ENCODE results near the gene ATF4. TPM values are rescaled to one million over a fixed set of nuclear protein-coding genes. Genes with fewer than 3 reads are reported as not detected.
"Not testable (repeated sequence)": the region's sequence is repeated elsewhere in the genome, so short reads cannot be mapped to it uniquely, and the experiment has no call there.

The ATF4 gene
- total and polyA plus RNA-seq, 4 experiments from 2014 or later, result 44.4 to 278 (median 187) TPM

DNA sequence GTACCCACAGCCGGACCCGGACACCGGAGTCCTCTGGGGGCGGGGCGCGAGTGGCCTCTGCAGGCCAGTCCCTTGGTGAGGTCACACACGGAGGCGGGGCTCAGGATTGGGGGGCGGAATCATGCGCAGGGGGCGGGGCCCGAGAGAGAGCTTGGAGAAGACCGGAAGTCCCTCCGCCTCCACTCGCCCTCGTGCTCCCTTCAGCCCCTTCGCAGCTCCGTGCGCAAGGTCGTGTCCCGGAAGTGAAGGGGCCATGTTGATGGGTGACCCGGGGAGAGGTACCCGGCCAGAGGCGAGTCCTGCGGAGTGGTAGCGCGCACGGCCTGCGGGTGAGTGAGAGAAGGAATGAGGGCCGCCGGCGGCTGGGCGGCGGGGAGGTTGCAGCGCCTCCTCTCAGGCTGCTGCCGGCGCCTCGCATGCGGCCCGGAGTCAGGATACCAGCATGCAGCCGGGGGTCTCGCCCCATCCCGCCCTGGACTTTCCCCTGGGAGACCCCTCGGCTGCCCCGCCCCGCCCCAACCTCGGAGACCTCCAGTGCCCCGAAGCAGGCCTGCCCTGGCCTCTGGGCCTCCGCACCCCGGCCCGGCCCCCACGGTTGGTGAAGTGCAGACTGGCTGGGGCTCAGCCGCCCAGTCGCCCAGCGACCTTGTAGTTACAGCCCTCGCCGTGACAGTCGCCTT lies 18.1 kb upstream of the ATF4 start, which contains the start of gene MIEF1:
TSS of gene MIEF1 (plus strand) at position 182 of the 680 bp plus-strand sequence. CDS start 9,005 bp downstream, outside the sequence.
- POLR2A ChIA-PET (ENCODE audit: partially characterized antibody), result interaction anchor here (0.7 to 5.5 kb wide), 16 partner anchors 9 to 675 kb away, joined by 3 to 125 read pairs (median 7); partner anchors contain the start of genes ATF4, RPL3, RPS19BP1 and TAB1
- intact Hi-C loops (cut with micrococcal nuclease), result loop anchor here (1.0 to 2.0 kb wide), 3 partner anchors 18 to 103 kb away; partner anchors contain the start of genes ATF4, RPS19BP1 and TAB1
- no peaks in the 10 kb centered on the region for H3K27me3 ChIP-seq (ENCODE audit: insufficient read depth, low read length)
- H3K36me3 ChIP-seq (ENCODE audit: insufficient read depth, low read length), result peaks cover 32% of the 10 kb centered on the region
- no peaks in the 10 kb centered on the region for H3K27me3 Mint-ChIP-seq
- peaks cover 13 to 50% (median 35%) of the 10 kb centered on the region in 4 donors for H3K4me1 Mint-ChIP-seq
- H3K4me1 ChIP-seq (ENCODE audit: insufficient read depth, low read length), result peaks cover 31% of the 10 kb centered on the region
- DNase-seq, result peak; percentile 79 to 91 (median 82)
- peaks cover 17 to 34% of the 10 kb centered on the region in 2 donors for H3K36me3 Mint-ChIP-seq
- peak within 1 kb of the TSS; percentile 63 to 66 for H3K4me3 ChIP-seq (ENCODE audit: low read length in 2 of 2)
- CTCF ChIA-PET (ENCODE audit: partially characterized antibody), result interaction anchor here (0.5 to 3.7 kb wide), 11 partner anchors 9 to 1146 kb away, joined by 3 to 17 read pairs (median 4); partner anchors contain the start of gene TAB1
- H3K9me3 ChIP-seq (ENCODE audit: control insufficient read depth in 1 of 2, low read length in 2 of 2), result no peaks in the 10 kb centered on the region
- H3K27ac Mint-ChIP-seq, result peak within 1 kb of the TSS; percentile 78 to 98 (median 96)
- H3K27ac ChIP-seq (ENCODE audit: low read depth, low read length), result peak within 1 kb of the TSS; percentile 70
- H3K4me3 Mint-ChIP-seq, result peak within 1 kb of the TSS; percentile 95 to 99 (median 96)
- no peaks in the 10 kb centered on the region for H3K9me3 Mint-ChIP-seq

DNA sequence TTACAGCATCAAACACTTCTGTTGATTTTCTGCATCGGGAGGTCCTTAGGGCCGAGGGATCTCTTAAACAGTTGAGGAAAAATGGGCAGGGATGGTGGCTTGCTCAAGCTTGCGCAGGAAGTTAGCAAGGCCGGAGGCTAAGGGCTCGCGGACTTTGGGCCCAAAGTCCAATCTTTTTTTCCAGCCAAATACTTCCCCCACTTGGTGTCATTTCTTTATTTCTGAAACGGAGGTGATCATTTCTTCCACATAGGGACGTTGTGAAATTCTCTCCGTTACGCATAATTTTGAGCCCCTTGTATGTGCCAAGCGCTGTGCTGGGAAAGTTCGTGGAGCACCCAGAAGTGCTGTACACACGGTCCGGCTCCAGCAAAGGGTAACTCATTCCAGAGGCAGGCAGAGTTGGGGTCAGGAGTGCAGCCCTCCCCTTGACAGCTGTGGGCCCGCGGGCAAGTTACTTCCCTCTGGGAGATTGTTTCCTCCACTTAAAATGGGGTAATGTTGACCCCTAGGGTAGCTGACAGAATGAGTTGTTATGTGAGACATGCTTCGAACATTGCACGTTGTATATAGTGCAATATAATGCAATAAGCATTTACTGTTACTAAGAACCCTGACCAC lies 17.5 kb upstream of the ATF4 start:
- Histone ChIP-seq H3K27ac (ENCODE audit: low read depth, low read length) (peak overlapping the region; percentile 70), H3K4me3 (ENCODE audit: low read length in 2 of 2) (peak overlapping the region; percentile 63 to 66), H3K36me3 (ENCODE audit: insufficient read depth, low read length) (peaks cover 32% of the 10 kb centered on the region), H3K27me3 (ENCODE audit: insufficient read depth, low read length) (no peaks in the 10 kb centered on the region), H3K4me1 (ENCODE audit: insufficient read depth, low read length) (peaks cover 31% of the 10 kb centered on the region), H3K9me3 (ENCODE audit: control insufficient read depth in 1 of 2, low read length in 2 of 2) (no peaks in the 10 kb centered on the region)
- peak overlapping the region; percentile 70 to 98 (median 89) for H3K27ac Mint-ChIP-seq
- CTCF ChIA-PET (ENCODE audit: partially characterized antibody), result interaction anchor here (0.9 to 3.7 kb wide), 6 partner anchors 10 to 522 kb away, joined by 3 to 17 read pairs (median 8); partner anchors contain the start of gene TAB1
- POLR2A ChIA-PET (ENCODE audit: partially characterized antibody), result interaction anchor here (1.0 to 5.5 kb wide), 10 partner anchors 10 to 675 kb away, joined by 3 to 125 read pairs (median 10); partner anchors contain the start of genes ATF4, RPL3, RPS19BP1 and TNRC6B
- peaks cover 13 to 51% (median 34%) of the 10 kb centered on the region in 4 donors for H3K4me1 Mint-ChIP-seq
- H3K36me3 Mint-ChIP-seq, result peaks cover 17 to 34% of the 10 kb centered on the region in 2 donors
- DNase-seq, result no peak
- H3K27me3 Mint-ChIP-seq, result no peaks in the 10 kb centered on the region
- no peaks in the 10 kb centered on the region for H3K9me3 Mint-ChIP-seq
- intact Hi-C loops (cut with micrococcal nuclease), result loop anchor here (1.0 to 2.0 kb wide), 3 partner anchors 17 to 104 kb away; partner anchors contain the start of genes ATF4, RPS19BP1 and TAB1
- peak overlapping the region; percentile 95 to 99 (median 96) for H3K4me3 Mint-ChIP-seq

DNA sequence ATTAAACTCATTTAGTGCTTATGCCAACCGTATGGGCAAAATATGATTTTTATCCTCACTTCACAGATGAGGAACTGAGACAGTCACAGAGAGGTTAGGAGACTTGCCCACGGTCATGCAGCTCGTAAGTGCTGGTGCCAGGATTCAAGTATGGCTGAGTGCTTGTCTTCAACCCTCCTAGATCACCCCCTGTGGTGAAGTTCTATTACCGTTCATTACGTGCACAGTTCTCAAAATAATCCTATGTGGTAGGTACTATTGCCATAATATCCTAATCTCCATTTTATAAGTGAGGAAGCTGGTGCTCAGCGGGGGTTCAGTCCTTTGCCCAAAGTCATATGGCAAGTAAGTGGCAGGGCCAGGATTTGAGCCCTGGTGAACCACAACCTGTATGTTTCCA lies 16.7 kb upstream of the ATF4 start:
- intact Hi-C loops (cut with micrococcal nuclease), result loop anchor here (2.0 kb wide), 1 partner anchor 105 kb away; the partner anchor contains the start of gene TAB1
- H3K36me3 Mint-ChIP-seq, result peaks cover 23 to 39% of the 10 kb centered on the region in 2 donors

DNA sequence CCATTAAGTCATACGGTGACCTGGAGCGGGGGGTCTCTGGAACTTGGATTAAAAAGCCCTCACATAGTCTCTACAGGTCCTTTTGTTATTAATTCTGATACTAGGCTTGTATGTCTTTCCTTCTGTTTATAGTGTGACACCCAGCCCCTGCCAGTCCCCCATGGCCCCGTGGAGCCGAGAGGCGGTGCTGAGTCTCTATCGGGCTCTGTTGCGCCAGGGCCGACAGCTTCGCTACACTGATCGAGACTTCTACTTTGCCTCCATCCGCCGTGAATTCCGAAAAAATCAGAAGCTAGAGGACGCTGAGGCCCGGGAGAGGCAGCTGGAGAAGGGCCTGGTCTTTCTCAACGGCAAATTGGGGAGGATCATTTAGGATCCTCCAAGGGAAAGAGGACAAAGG lies 16.3 kb upstream of the ATF4 start:
- H3K36me3 Mint-ChIP-seq, result peaks cover 25 to 42% of the 10 kb centered on the region in 2 donors
- H3K4me3 ChIP-seq (ENCODE audit: low read length in 2 of 2), result no peak overlapping the region

More for the DNA sequence above, 16.7 kb upstream of the ATF4 start:
- DNase-seq, result no peak
- Mint-ChIP-seq H3K27ac (peak overlapping the region; percentile 1 to 98 (median 70)), H3K9me3 (no peaks in the 10 kb centered on the region), H3K4me3 (peak overlapping the region; percentile 60 to 99 (median 96)), H3K27me3 (no peaks in the 10 kb centered on the region), H3K4me1 (peaks cover 18 to 58% (median 40%) of the 10 kb centered on the region in 4 donors)
- CTCF ChIA-PET (ENCODE audit: partially characterized antibody), result interaction anchor here (0.9 to 3.7 kb wide), 4 partner anchors 14 to 521 kb away, joined by 3 to 17 read pairs (median 4); partner anchors contain the start of gene TAB1
- H3K36me3 ChIP-seq (ENCODE audit: insufficient read depth, low read length), result peaks cover 32% of the 10 kb centered on the region
- peak overlapping the region; percentile 70 for H3K27ac ChIP-seq (ENCODE audit: low read depth, low read length)
- POLR2A ChIA-PET (ENCODE audit: partially characterized antibody), result interaction anchor here (1.4 to 5.5 kb wide), 7 partner anchors 13 to 540 kb away, joined by 3 to 125 read pairs (median 15); partner anchors contain the start of genes ATF4, RPL3 and RPS19BP1
- peak overlapping the region in 1 of 2 donors; percentile 63 for H3K4me3 ChIP-seq (ENCODE audit: low read length in 2 of 2)
- no peaks in the 10 kb centered on the region for H3K9me3 ChIP-seq (ENCODE audit: control insufficient read depth in 1 of 2, low read length in 2 of 2)
- peaks cover 31% of the 10 kb centered on the region for H3K4me1 ChIP-seq (ENCODE audit: insufficient read depth, low read length)
- no peaks in the 10 kb centered on the region for H3K27me3 ChIP-seq (ENCODE audit: insufficient read depth, low read length)

DNA sequence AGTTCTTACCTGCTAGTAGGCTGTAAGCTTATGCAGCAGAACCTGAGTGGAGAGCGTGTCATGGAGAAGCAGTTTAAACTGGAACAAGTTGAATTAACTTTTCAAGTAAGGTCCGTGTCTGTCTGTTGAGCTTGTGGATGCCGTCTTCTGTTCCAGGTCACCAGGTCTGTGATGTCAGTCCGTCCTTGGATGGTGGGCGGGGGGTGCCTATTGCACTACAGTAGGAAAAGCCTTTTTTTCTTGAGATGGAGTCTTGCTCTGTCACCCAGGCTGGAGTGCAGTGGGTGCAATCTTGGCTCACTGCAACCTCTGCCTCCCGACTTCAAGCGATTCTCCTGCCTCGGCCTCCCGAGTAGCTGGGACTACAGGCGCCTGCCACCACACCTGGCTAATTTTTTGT lies 13.3 kb upstream of the ATF4 start:
- H3K9me3 ChIP-seq (ENCODE audit: control insufficient read depth in 1 of 2, low read length in 2 of 2); DNase-seq; H3K9me3 Mint-ChIP-seq; intact Hi-C loops (cut with micrococcal nuclease); H3K4me3 Mint-ChIP-seq; H3K27me3 Mint-ChIP-seq; H3K4me3 ChIP-seq (ENCODE audit: low read length in 2 of 2); H3K27ac ChIP-seq (ENCODE audit: low read depth, low read length); H3K27me3 ChIP-seq (ENCODE audit: insufficient read depth, low read length): not testable (repeated sequence)
- ChIA-PET POLR2A (ENCODE audit: partially characterized antibody) (interaction anchor here (0.9 to 1.5 kb wide), 2 partner anchors 13 to 19 kb away, joined by 3 read pairs; partner anchors contain the start of gene ATF4), CTCF (ENCODE audit: partially characterized antibody) (interaction anchor here (1.3 to 1.7 kb wide), 5 partner anchors 10 to 22 kb away, joined by 3 to 9 read pairs (median 5); partner anchors contain the start of gene ATF4)
- peaks cover 27% of the 10 kb centered on the region for H3K4me1 ChIP-seq (ENCODE audit: insufficient read depth, low read length)
- H3K27ac Mint-ChIP-seq, result peak overlapping the region in 1 of 7 donors; percentile 52
- H3K36me3 Mint-ChIP-seq, result peaks cover 43 to 68% of the 10 kb centered on the region in 2 donors
- peaks cover 59% of the 10 kb centered on the region for H3K36me3 ChIP-seq (ENCODE audit: insufficient read depth, low read length)
- H3K4me1 Mint-ChIP-seq, result peaks cover 28 to 58% (median 40%) of the 10 kb centered on the region in 4 donors

More for the DNA sequence above, 16.3 kb upstream of the ATF4 start:
- no peak for DNase-seq
- Mint-ChIP-seq H3K27me3 (no peaks in the 10 kb centered on the region), H3K4me3 (peak overlapping the region in 5 of 8 donors; percentile 60 to 97 (median 96)), H3K4me1 (peaks cover 19 to 60% (median 42%) of the 10 kb centered on the region in 4 donors), H3K9me3 (no peaks in the 10 kb centered on the region), H3K27ac (peak overlapping the region in 3 of 7 donors; percentile 6 to 78 (median 32))
- Histone ChIP-seq H3K4me1 (ENCODE audit: insufficient read depth, low read length) (peaks cover 31% of the 10 kb centered on the region), H3K27ac (ENCODE audit: low read depth, low read length) (no peak overlapping the region), H3K27me3 (ENCODE audit: insufficient read depth, low read length) (no peaks in the 10 kb centered on the region), H3K36me3 (ENCODE audit: insufficient read depth, low read length) (peaks cover 33% of the 10 kb centered on the region), H3K9me3 (ENCODE audit: control insufficient read depth in 1 of 2, low read length in 2 of 2) (no peaks in the 10 kb centered on the region)
- ChIA-PET CTCF (ENCODE audit: partially characterized antibody) (interaction anchor here (1.2 to 3.7 kb wide), 3 partner anchors 13 to 520 kb away, joined by 3 to 17 read pairs (median 6); no protein-coding TSS in a partner anchor), POLR2A (ENCODE audit: partially characterized antibody) (interaction anchor here (1.4 to 5.5 kb wide), 3 partner anchors 19 to 540 kb away, joined by 3 to 125 read pairs (median 38); partner anchors contain the start of gene ATF4)
- intact Hi-C loops (cut with micrococcal nuclease), result no loop called here

DNA sequence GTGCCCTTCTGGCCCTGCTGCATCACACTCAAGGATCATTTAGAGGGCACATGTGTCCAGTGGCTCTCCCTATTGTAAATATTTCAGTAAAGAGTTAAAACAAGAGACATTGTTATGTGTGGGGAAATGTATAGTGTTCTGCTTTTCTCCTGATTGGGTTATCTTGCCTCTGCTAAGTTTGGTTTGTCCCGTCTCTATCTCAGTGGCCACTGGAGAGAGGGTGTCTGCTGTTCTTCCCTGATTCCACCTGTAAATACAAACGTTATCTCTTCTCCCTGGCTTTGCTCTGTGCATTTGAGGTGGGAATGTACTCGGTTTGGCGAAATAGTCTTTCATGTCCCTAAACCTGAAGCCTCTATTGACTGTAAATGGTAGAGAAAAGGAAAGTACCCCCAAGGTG lies 12.0 kb upstream of the ATF4 start:
- Histone ChIP-seq H3K9me3 (ENCODE audit: control insufficient read depth in 1 of 2, low read length in 2 of 2) (no peaks in the 10 kb centered on the region), H3K36me3 (ENCODE audit: insufficient read depth, low read length) (peaks cover 66% of the 10 kb centered on the region), H3K4me3 (ENCODE audit: low read length in 2 of 2) (no peak overlapping the region), H3K4me1 (ENCODE audit: insufficient read depth, low read length) (peaks cover 20% of the 10 kb centered on the region), H3K27me3 (ENCODE audit: insufficient read depth, low read length) (no peaks in the 10 kb centered on the region), H3K27ac (ENCODE audit: low read depth, low read length) (no peak overlapping the region)
- peak overlapping the region in 2 of 7 donors; percentile 41 to 58 for H3K27ac Mint-ChIP-seq
- H3K9me3 Mint-ChIP-seq, result no peaks in the 10 kb centered on the region
- CTCF ChIA-PET (ENCODE audit: partially characterized antibody), result interaction anchor here (0.8 to 3.0 kb wide), 5 partner anchors 8 to 21 kb away, joined by 4 to 10 read pairs (median 6); no protein-coding TSS in a partner anchor
- peaks cover 26 to 46% (median 34%) of the 10 kb centered on the region in 4 donors for H3K4me1 Mint-ChIP-seq
- H3K27me3 Mint-ChIP-seq, result no peaks in the 10 kb centered on the region
- intact Hi-C loops (cut with micrococcal nuclease), result no loop called here
- no peak overlapping the region for H3K4me3 Mint-ChIP-seq
- POLR2A ChIA-PET (ENCODE audit: partially characterized antibody), result interaction anchor here (1.5 kb wide), 1 partner anchor 17 kb away, joined by 3 read pairs; no protein-coding TSS in a partner anchor
- peaks cover 49 to 77% of the 10 kb centered on the region in 2 donors for H3K36me3 Mint-ChIP-seq
- no peak for DNase-seq

Measured in CD4-positive, alpha-beta memory T cell (primary cell).